ENCODE measurements around the gene ZBED4. TPM values are rescaled to one million over a fixed set of nuclear protein-coding genes. Genes with fewer than 3 reads are reported as not detected.
"Not testable (repeated sequence)": the region's sequence is repeated elsewhere in the genome, so short reads cannot be mapped to it uniquely, and the experiment has no call there.

ZBED4 gene
- total RNA-seq: 16.7 and 21.9 TPM in 2 replicates

- DNase-seq: peak; percentile 98
Measured at GRCh38 chr22:49852898-49853894, at the start of gene ZBED4. Gene ZBED4, plus strand, starts transcription at chr22:49853844. Its CDS starts 29,819 bp downstream, at chr22:49883663.

DNA sequence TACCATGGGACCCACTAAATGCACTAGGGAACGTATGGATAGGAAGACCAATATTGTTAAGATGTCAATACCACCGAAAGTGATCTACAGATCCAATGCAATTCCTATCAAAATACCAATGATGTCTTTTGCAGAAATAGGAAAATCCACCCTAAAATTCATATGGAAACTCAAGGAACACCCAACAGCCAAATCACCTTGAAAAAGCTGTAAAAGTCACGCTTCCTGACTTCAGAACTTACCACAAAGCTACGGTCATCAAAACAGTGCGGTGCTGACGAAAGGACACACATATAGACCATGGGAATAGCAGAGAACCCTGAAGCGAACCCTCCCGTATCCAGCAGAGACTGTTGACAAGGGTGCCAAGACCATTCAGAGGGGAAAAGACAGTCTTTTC is 46.5 kb upstream of the ZBED4 start:
- DNase-seq: no peak

- DNase-seq: no peak
Measured at GRCh38 chr22:49807780-49808708, 45.6 kb upstream of the ZBED4 start.

GRCh38 chr22:49810363-49811019 is 43.2 kb upstream of the ZBED4 start:
- DNase-seq: peak; percentile 21

DNA sequence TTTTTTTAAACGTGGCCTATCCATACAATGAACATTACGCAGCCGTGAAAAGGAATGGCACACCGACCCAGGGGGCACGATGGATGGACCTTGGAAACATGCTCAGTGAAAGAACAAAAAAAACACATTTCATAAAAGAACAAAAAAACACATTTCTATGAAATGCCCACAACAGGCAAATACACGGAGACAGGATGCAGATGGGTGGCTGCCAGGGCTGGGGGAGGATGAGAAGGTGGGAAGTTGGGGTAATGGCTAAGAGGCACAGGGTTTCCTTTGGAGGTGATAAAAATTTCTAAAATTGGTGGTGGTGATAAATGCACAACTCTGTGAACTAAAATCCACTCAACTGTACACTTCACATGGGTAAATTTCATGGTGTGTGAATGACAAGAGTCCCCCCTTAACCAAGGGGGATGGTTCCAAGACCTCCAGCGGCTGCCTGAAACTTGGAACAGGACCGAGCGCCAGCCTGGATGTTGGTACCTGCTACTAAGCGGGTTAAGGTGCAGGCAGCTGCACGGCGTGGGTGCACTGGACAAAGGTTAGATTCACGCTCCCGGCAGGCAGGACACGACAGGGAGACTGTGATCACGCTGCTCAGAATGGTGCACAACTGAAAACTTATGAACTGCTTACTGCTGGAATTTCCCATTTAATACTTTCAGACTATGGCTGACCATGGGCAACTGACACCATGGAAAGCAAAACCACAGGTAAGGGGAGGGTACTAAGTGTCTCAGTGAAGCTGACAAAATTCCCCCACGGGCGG is 42.4 kb upstream of the ZBED4 start:
- DNase-seq: peak; percentile 24

DNA sequence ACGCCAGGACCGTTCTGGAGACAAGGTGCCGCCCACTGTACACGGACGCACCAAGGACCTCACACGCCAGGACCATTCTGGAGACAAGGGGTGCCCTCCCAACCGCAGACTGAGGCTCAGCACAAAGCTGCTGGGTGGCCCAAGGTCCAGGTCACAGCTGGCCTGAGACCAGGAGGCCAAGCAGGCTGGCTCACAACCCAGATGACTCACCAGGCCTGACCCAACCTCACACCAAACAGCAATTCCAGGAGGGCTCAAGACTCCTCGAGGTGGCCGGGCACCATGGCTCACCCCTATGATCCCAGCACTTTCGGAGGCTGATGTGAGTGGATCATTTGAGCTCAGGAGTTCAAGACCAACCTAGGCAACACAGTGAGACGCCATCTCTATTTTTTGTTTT is 40.8 kb upstream of the ZBED4 start:
- peak; percentile 32 for DNase-seq

DNA sequence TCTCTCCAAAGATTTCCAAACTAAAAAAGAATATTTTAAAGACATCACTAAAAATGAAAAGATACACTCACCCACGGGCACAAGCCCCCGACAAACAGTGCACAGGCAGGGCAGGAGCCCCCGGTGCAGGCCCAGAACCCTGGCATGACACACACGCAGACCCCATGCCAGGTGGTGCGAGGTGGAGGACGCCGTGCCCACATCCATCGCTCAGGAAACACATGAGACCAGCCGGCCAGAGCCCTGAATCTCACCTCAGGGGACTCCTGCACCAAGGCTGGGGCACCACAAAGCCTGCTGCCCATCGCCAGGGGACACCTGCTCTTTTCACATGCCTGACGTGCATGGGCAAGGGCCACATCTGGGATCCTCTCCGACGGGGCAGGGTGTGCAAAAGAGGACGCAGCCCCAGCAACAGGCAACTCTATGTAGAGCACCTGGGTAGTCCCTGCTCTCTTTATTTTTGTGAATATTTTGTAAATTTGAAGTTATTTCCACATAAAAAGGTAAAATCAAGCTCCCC is 39.4 kb upstream of the ZBED4 start:
- no peak for DNase-seq

DNA sequence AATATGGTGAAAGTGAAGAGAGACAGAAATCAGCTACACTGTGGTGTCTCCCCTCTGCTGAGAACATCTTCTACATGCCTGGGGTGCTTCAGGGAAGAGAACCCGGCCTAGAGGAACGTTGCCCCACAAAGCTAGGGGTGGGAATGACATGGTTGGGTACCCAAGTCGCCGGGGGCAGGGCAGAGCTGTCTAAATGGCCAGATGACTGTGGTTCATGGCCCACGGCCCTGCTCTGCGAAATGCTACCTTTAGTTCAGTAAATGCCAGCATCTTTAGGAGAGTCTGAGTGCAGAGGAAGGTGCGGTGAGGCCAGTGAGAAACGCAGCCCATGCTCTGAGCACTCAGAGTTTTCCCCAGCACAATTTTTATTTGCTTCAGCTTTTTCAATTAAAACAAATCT is 38.8 kb upstream of the ZBED4 start:
- DNase-seq: no peak

DNA sequence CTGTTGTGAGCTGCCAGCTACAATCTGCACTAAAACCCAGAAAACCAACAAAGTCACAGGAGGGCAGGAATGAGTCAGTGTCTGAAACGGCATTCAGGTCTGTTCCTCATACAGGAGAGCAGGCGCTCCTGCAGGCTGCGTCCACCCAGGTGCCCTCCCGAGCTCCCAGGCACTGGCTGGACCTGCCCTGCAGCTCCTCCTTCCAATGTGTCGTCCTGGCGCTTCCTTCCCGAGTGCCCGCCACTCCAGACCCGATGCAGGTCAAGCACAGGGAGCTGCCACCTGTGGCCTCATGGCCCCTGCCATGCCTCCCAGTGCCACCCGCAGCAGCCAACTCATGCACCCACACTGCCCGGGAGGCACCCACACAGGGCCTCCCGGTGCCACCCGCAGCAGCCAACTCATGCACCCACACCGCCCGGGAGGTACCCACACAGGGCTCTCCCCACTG is 38.0 kb upstream of the ZBED4 start:
- no peak for DNase-seq

- no peak for DNase-seq
Measured at GRCh38 chr22:49817359-49817758, 36.3 kb upstream of the ZBED4 start.

DNA sequence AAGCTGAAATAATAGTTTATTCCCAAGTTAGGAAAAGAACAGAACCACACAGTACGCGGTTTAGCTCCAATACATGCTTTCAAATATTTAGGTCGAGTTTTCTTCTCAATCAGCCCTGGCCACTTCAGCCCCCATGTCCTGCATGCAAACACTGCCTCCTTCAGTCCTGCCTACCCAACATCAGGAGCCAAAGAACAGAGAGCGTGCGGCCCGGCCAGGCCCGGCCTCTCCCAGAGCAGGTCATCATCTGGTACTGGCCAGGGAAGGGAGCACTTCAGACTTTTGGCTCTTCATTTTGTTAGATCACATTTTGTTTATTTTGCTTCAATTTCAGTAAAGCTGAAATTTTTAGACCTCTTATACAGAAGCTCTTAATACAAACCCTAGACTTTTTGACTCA is 32.7 kb upstream of the ZBED4 start:
- DNase-seq: no peak

GRCh38 chr22:49821741-49822140 is 31.9 kb upstream of the ZBED4 start:
- not testable (repeated sequence) for DNase-seq

- DNase-seq: no peak
Measured at GRCh38 chr22:49823289-49824045, 30.2 kb upstream of the ZBED4 start.

- DNase-seq: no peak
Measured at GRCh38 chr22:49824185-49824925, 29.3 kb upstream of the ZBED4 start.

DNA sequence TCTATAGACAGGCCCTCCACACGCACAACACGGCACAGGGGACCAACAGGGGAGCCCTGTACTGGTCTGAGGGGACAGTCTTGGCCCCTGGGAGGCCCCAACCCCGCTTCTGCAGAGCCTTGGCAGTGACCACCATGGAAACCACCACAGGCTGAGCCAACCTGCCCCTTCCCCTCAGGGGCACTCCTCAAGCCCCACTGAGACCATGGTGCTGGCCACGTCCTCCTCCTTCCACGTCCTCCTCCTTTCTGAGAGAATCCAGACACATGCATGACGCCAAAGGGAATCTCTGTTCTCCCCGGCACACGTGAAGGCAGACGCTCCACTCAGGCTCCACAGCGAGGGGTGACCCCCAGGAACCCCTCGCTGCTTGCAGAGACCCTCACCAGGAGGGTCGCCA is 28.7 kb upstream of the ZBED4 start:
- DNase-seq: no peak

DNA sequence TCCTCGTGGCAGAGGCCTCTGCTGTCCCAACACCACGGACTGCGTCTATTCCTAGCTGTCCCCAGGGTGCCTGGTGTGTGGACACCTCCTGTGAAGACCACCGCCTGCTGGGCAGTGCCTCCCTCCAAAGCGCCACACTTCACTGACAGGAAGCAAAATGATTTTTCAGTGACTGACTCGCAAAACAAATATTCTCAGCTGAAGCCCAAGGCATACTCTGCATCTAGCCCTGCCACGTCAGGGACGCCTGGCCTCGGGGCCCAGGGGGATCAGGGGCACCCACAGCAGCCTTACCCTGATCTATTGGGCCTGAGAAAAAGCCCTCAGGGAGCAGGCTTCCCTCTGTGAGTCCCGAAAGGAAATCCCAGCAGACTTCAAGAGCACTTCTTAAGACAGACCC is 28.2 kb upstream of the ZBED4 start:
- peak; percentile 23 for DNase-seq

DNA sequence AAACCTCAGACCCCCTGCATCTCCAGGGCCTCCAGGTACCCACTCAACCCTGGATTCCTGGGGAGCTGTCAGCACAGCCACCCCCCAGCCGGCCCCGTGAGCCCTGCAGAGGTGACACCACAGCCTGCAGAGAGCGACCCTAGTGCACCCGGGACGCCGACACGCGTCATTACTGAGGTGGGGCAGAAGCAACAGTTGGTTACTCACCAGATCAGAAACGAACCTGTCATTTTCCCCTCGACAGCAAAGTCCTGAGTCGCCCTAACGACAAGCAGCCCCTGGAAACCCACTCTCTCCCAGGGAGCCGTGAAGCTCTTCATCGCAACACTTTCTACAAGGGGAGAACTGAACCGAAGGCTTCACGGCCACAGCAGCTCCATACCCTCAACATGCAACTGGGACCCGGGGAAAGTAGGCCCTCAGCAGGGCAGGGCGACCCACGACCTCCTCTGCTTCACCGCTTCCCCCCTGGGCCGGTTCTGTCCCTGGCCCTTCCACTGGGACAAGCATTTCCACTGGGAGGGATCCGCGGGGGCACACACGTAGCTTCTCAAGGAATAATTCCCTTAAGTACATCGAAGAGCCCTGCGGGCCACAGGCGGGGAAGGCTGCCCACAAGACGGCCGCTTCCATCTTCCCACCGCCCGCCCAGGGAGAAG is 27.6 kb upstream of the ZBED4 start:
- DNase-seq: peak; percentile 37

- DNase-seq: peak; percentile 53
Measured at GRCh38 chr22:49826603-49827270, 26.9 kb upstream of the ZBED4 start.

All from dermis blood vessel endothelial cell (primary cell).